ENCODE results near the gene PHETA2. TPM values are rescaled to one million over a fixed set of nuclear protein-coding genes. Genes with fewer than 3 reads are reported as not detected.

Gene PHETA2
- total and polyA plus RNA-seq, 2 of the 8 experiments (the other 6 are each of a cell fraction or from before 2014, with no cell fraction given) = 7.4 to 7.6 TPM

DNA sequence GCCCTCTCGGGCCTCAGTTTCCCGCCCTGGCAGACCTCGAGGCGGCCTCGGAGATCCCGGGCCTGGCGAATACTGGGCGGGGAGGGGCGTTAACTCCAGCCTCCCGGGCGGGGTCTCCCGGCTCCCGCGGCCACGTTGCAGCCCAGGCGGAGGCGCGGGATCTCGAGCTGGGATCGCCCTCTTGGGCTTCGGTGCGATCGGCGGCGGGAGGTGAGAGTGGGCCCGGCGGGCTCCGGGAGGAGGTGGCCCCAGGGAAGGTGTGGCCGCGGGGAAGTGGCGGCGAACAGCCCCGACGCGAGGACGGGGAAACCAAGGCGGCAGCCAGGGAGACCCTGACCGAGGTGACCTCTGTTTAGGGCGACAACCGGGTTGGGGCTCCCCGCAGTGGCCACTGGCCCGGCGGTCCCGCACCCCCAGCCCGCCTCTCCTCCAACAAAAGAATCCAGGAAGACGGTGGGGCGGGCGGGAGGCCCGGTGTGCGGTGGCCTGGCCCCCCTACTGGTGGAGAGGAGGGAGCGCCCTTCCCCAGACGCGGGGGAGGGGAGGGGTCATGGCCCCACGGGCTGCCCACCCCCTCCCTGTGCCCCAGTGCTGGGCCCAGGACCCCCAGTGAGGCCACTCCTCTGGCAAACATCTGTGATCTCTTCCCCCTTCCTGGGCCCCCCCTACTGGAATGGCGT, at the start of gene PHETA2 (continued):
- TF ChIP-seq, protein P1, sequence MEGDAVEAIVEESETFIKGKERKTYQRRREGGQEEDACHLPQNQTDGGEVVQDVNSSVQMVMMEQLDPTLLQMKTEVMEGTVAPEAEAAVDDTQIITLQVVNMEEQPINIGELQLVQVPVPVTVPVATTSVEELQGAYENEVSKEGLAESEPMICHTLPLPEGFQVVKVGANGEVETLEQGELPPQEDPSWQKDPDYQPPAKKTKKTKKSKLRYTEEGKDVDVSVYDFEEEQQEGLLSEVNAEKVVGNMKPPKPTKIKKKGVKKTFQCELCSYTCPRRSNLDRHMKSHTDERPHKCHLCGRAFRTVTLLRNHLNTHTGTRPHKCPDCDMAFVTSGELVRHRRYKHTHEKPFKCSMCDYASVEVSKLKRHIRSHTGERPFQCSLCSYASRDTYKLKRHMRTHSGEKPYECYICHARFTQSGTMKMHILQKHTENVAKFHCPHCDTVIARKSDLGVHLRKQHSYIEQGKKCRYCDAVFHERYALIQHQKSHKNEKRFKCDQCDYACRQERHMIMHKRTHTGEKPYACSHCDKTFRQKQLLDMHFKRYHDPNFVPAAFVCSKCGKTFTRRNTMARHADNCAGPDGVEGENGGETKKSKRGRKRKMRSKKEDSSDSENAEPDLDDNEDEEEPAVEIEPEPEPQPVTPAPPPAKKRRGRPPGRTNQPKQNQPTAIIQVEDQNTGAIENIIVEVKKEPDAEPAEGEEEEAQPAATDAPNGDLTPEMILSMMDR (IDR thresholded peaks at IDR 0.05; ENCODE audit: control extremely low read depth in 1 of 3, insufficient read depth in 1 of 3, low read depth in 1 of 3, low read length in 3 of 3) = peak in 2 of 3 experiments; percentile 4 to 20; a peak in 2 of 4 replicates
- TF ChIP-seq, protein P2, sequence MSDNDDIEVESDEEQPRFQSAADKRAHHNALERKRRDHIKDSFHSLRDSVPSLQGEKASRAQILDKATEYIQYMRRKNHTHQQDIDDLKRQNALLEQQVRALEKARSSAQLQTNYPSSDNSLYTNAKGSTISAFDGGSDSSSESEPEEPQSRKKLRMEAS (IDR thresholded peaks at IDR 0.05) = peak; percentile 66; the same call in 1 of the 2 replicates
- no peak for TF ChIP-seq GABPA (IDR thresholded peaks at IDR 0.05; ENCODE audit: borderline replicate concordance, insufficient read depth, low read length)
- no peak for TF ChIP-seq RNF2 (IDR thresholded peaks at IDR 0.05; ENCODE audit: borderline replicate concordance, low read depth, low read length, missing control alignments, poor library complexity, severe bottlenecking)
- TF ChIP-seq POLR2AphosphoS5 (IDR thresholded peaks at IDR 0.05; ENCODE audit: low read depth, low read length) = peak; percentile 51; the same call in 1 of the 2 replicates
- TF ChIP-seq KDM4A (IDR thresholded peaks at IDR 0.05; ENCODE audit: low read depth, low read length, severe bottlenecking) = peak; percentile 37
- TF ChIP-seq BCL11A (IDR thresholded peaks at IDR 0.05; ENCODE audit: low read depth in 2 of 2, low read length in 2 of 2) = no peak
- TF ChIP-seq CBX5 (IDR thresholded peaks at IDR 0.05; ENCODE audit: low read depth, low read length) = no peak
- TF ChIP-seq JUND (IDR thresholded peaks at IDR 0.05; ENCODE audit: low read length) = no peak
- 0 out of 2 replicates have a peak, but pooled peaks have one; percentile 62 for TF ChIP-seq TAF1 (IDR thresholded peaks at IDR 0.05; ENCODE audit: low read depth, low read length)
- TF ChIP-seq RAD21 (IDR thresholded peaks at IDR 0.05 in 1 of 2, conservative IDR thresholded peaks at IDR 0.05 in 1 of 2; ENCODE audit: low read depth in 2 of 2, low read length in 2 of 2) = peak in 1 of 2 experiments; percentile 28; a peak in 3 of 4 replicates
- TF ChIP-seq EZH2 (IDR thresholded peaks at IDR 0.05; ENCODE audit: low read depth, low read length, severe bottlenecking) = no peak
- no peak for TF ChIP-seq CREB1 (IDR thresholded peaks at IDR 0.05)
- TF ChIP-seq BACH1 (IDR thresholded peaks at IDR 0.05; ENCODE audit: low read length) = no peak
- TF ChIP-seq SIN3A (conservative IDR thresholded peaks at IDR 0.05 in 1 of 2, IDR thresholded peaks at IDR 0.05 in 1 of 2; ENCODE audit: low read depth in 1 of 2, low read length in 2 of 2) = no peak
- no peak for TF ChIP-seq CEBPB (IDR thresholded peaks at IDR 0.05; ENCODE audit: low read depth, low read length)
- no peak for TF ChIP-seq MAFK (IDR thresholded peaks at IDR 0.05; ENCODE audit: low read depth, low read length)
- no peak for TF ChIP-seq GTF2F1 (IDR thresholded peaks at IDR 0.05; ENCODE audit: borderline replicate concordance, low read depth, low read length)
- no peak for TF ChIP-seq JUN (IDR thresholded peaks at IDR 0.05; ENCODE audit: low read depth, low read length)
- no peak for TF ChIP-seq RBBP5 (IDR thresholded peaks at IDR 0.05; ENCODE audit: borderline replicate concordance, low read depth, low read length)
- TF ChIP-seq POLR2A (IDR thresholded peaks at IDR 0.05; ENCODE audit: control extremely low read depth in 1 of 2, low read depth in 2 of 2, low read length in 2 of 2) = peak in 1 of 2 experiments; percentile 62; a peak in 2 of 3 replicates
- TF ChIP-seq SP4 (IDR thresholded peaks at IDR 0.05; ENCODE audit: low read length) = no peak

All from H1 (cell line).